SK-N-SH treated with all-trans-retinoic acid at 6 μM for 48 hours (cell line): ENCODE measurements around the gene AGBL5.
"Not testable (repeated sequence)": the region's sequence is repeated elsewhere in the genome, so short reads cannot be mapped to it uniquely, and the experiment has no call there.

Experiments
- ARNTL ChIP-seq: fragments of 450-650 bp; formaldehyde crosslinking; IDR thresholded peaks from 2 replicates; pipeline ENCODE4 v1.5.0; 2020; ENCODE audit warnings: low read depth, mild to moderate bottlenecking, moderate library complexity, borderline replicate concordance
- CREB5 ChIP-seq: fragments of 250-450 bp; sonication (Bioruptor Pico); IDR thresholded peaks from 2 replicates; pipeline ENCODE4 v1.5.1; 2020; ENCODE audit warnings: low read depth, mild to moderate bottlenecking, moderate library complexity
- SNAI2 ChIP-seq: fragments of 250-450 bp; sonication (Bioruptor Pico); IDR thresholded peaks from 2 replicates; pipeline ENCODE4 v1.5.0; 2020; ENCODE audit warnings: mild to moderate bottlenecking, moderate library complexity
- ZFP3 ChIP-seq: fragments of 250-450 bp; sonication (Bioruptor Pico); IDR thresholded peaks from 2 replicates; pipeline ENCODE4 v1.5.0; 2020; ENCODE audit warnings: mild to moderate bottlenecking, moderate library complexity

- TF ChIP-seq SNAI2; CREB5 (CRISPR knock-in tag); ARNTL (CRISPR knock-in tag); ZFP3 (CRISPR knock-in tag): not testable (repeated sequence)
Observed at GRCh38 chr2:27110603-27111352, 59.3 kb downstream of the AGBL5 start.
